Gastrocnemius medialis (tissue), 4 donors: Measurements from ENCODE around the gene TSEN2. TPM values are rescaled to one million over a fixed set of nuclear protein-coding genes. Genes with fewer than 3 reads are reported as not detected.
"Not testable (repeated sequence)": the region's sequence is repeated elsewhere in the genome, so short reads cannot be mapped to it uniquely, and the experiment has no call there.

Experiments
- ATAC-seq, 2 donors: fragments of 150-250 bp; one replicate each; pipeline ENCODE4 v1.9.1; 2016
- DNase-seq, 2 donors: peaks; one replicate each; pipeline ENCODE4 v3.0.0-alpha.2; 2019
- H3K27ac ChIP-seq, 4 donors: fragments of 200-600 bp; sonication (generic); 1 replicate in 1 of 4; 2 replicates in 3 of 4; pipeline ENCODE4 v1.5.1; 2016 to 2018; ENCODE audit warnings: mild to moderate bottlenecking in 2 of 4, moderate library complexity in 1 of 4
- H3K27me3 ChIP-seq, 3 donors: fragments of 200-600 bp; sonication (generic) in 2 of 3; 1 replicate in 1 of 3; 2 replicates in 2 of 3; pipeline versions ENCODE4 v1.5.1 to v1.6.0; 2016 to 2019; ENCODE audit warnings: mild to moderate bottlenecking in 1 of 3, moderate library complexity in 1 of 3
- H3K36me3 ChIP-seq, 2 donors: fragments of 200-600 bp; sonication (generic) in 1 of 2; one replicate each; pipeline ENCODE4 v1.5.1; 2017 to 2018
- H3K4me1 ChIP-seq, 2 donors: fragments of 200-600 bp; sonication (generic) in 1 of 2; one replicate each; pipeline ENCODE4 v1.5.1; 2016 to 2017; ENCODE audit warnings: mild to moderate bottlenecking in 2 of 2
- H3K4me3 ChIP-seq, 4 donors: fragments of 200-600 bp; sonication (generic) in 3 of 4; 1 replicate in 1 of 4; 2 replicates in 3 of 4; pipeline ENCODE4 v1.5.1; 2016 to 2019; ENCODE audit warnings: mild to moderate bottlenecking in 2 of 4
- H3K9me3 ChIP-seq, 3 donors: fragments of 200-600 bp; sonication (generic) in 2 of 3; 1 replicate in 1 of 3; 2 replicates in 2 of 3; pipeline ENCODE4 v1.5.1; 2016 to 2019
- POLR2A ChIP-seq, 2 donors: fragments of 450-650 bp; IDR thresholded peaks; one replicate each; pipeline ENCODE4 v1.6.1; 2017; ENCODE audit warnings: antibody characterized with exemption in 2 of 2, mild to moderate bottlenecking in 2 of 2, moderate library complexity in 2 of 2
- in situ Hi-C, 4 donors: fragments of 200-750 bp; cut with MboI; loops; one replicate each; pipeline versions ENCODE4 v1.15.0 to v1.8.0; 2017; ENCODE audit warnings: low sequenced_read_pairs in 4 of 4
- intact Hi-C: fragments of 100-400 bp; cut with DNase I; formaldehyde crosslinking; loops from one replicate; pipeline ENCODE4 v1.15.1; 2023; ENCODE audit warnings: low total_unique reads
- total RNA-seq, 4 donors: library from RNA; depleted of rRNA; stranded (reverse); fragments of >200 nt; gene quantifications; one replicate each; pipeline versions ENCODE4 v1.1.0 to v1.2.3, GENCODE V29; 2016
- TF ChIP-seq, protein P1 (sequence below), 5 experiments: fragments of 450-650 bp in 3 of 5; fragments of 200-600 bp in 2 of 5; sonication (generic) in 2 of 5; IDR thresholded peaks in 4 of 5; conservative IDR thresholded peaks in 1 of 5; 1 replicate in 4 of 5; 2 replicates in 1 of 5; pipeline ENCODE4 v1.5.1; 2016 to 2019; ENCODE audit warnings: antibody characterized with exemption in 5 of 5, mild to moderate bottlenecking in 3 of 5, moderate library complexity in 3 of 5

Gene TSEN2
- total RNA-seq, 4 donors from 2014 or later = 10.7 to 19.5 (median 12.0) TPM

DNA sequence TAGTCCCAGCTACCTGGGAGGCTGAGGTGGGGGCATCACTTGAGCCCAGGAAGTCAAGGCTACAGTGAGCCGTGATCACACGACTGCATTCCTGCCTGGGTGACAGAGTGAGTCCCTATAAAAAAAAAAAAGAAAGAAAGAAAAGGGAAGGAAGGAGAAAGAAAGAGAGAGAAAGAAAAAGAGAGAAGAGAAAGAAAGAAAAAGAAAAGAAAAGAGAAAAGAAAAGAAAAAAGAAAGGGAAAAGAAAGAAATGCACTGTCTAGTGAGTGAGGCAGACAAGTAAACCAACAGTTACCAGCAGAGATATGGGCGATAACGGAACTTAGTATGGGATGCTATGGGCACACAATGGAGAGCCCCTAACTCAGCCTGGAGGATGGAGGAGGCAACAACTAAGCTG lies 37.2 kb upstream of the TSEN2 start:
- Histone ChIP-seq H3K9me3 (no peaks in the 10 kb centered on the region), H3K4me3 (no peak overlapping the region), H3K27me3 (peaks cover 0 to 14% (median 13%) of the 10 kb centered on the region in 3 donors), H3K36me3 (no peaks in the 10 kb centered on the region), H3K27ac (no peak overlapping the region), H3K4me1 (peaks cover 0 to 7% of the 10 kb centered on the region in 2 donors)
- TF ChIP-seq, protein P1, sequence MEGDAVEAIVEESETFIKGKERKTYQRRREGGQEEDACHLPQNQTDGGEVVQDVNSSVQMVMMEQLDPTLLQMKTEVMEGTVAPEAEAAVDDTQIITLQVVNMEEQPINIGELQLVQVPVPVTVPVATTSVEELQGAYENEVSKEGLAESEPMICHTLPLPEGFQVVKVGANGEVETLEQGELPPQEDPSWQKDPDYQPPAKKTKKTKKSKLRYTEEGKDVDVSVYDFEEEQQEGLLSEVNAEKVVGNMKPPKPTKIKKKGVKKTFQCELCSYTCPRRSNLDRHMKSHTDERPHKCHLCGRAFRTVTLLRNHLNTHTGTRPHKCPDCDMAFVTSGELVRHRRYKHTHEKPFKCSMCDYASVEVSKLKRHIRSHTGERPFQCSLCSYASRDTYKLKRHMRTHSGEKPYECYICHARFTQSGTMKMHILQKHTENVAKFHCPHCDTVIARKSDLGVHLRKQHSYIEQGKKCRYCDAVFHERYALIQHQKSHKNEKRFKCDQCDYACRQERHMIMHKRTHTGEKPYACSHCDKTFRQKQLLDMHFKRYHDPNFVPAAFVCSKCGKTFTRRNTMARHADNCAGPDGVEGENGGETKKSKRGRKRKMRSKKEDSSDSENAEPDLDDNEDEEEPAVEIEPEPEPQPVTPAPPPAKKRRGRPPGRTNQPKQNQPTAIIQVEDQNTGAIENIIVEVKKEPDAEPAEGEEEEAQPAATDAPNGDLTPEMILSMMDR (IDR thresholded peaks at IDR 0.05 in 4 of 5, conservative IDR thresholded peaks at IDR 0.05 in 1 of 5) = no peak
- no peak for TF ChIP-seq POLR2A (IDR thresholded peaks at IDR 0.05)
- DNase-seq = no peak
- intact Hi-C loops (no loop called here), in situ Hi-C loops (no loop called here)
- no peak for ATAC-seq

DNA sequence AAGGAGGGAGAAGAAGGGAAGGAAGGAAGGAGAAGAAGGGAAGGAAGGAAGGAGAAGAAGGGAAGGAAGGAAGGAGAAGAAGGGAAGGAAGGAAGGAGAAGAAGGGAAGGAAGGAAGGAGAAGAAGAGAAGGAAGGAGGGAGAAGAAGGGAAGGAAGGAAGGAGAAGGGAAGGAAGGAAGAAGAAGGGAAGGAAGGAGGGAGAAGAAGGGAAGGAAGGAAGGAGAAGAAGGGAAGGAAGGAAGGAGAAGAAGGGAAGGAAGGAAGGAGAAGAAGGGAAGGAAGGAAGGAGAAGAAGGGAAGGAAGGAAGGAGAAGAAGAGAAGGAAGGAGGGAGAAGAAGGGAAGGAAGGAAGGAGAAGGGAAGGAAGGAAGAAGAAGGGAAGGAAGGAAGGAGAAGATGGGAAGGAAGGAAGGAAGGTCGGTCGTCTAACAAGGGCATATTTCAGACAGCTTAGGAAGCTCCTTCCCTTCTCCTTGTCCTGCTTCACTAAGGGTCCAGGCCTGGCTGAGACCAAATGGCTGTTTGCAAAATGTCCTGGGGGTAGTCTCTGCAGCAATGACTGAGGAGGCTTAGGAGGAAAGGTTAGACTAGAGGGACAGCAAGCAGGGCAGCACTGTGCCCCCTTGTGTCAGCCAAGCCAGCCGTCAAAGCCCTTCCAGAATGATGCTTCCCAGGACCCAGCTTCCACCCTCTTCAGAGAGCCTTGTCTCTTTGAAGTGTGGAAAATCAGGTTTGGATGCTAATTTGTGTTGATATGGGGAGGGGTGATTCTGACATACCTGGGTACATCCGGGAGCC lies 35.7 kb upstream of the TSEN2 start:
- DNase-seq, H3K4me3 ChIP-seq, H3K9me3 ChIP-seq, ATAC-seq, H3K36me3 ChIP-seq, in situ Hi-C loops, H3K4me1 ChIP-seq, intact Hi-C loops, H3K27ac ChIP-seq: not testable (repeated sequence)
- peaks cover 0 to 11% (median 2%) of the 10 kb centered on the region in 3 donors for H3K27me3 ChIP-seq

DNA sequence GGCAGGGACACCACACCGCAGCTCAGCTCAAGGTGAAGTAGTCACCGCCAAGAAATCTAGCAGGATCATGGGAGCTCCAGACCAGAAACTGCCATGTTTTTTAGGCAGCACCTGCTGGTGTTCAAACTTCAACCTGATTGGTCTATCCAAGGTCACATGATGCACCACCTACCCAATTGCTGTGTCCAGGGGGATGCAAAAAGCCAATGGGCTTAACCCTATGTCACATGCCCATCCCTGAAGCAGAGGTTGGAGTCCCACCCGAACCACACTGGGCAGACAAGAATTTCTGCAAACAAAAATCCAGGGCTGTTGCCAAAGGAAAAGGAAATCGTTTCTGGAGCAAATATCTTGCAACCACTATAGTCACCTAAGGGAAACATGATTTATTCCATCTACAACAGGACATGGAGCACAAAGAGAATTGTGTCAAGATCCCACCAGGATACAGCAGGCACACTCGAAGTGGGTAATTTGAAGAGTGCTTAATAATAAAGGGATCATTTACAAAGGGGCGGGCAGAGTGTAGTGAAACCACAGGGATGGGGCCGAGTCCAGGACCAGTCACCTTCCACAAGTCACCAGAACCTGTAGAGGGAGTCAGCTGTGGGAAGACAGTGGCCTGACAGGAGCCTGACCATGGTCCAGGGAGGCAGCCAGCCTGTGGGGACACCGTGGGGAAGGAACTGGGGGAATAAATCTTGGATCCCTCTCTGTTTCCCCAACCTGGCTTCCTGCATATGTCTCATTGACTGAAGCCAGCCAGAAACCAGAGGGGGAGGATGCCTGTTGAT lies 34.2 kb upstream of the TSEN2 start:
- Histone ChIP-seq H3K36me3 (no peaks in the 10 kb centered on the region), H3K9me3 (no peaks in the 10 kb centered on the region), H3K4me3 (no peak overlapping the region), H3K4me1 (no peaks in the 10 kb centered on the region), H3K27ac (no peak overlapping the region), H3K27me3 (no peaks in the 10 kb centered on the region)
- in situ Hi-C loops = no loop called here
- intact Hi-C loops = no loop called here
- TF ChIP-seq, protein P1 (IDR thresholded peaks at IDR 0.05 in 4 of 5, conservative IDR thresholded peaks at IDR 0.05 in 1 of 5) = no peak
- TF ChIP-seq POLR2A (IDR thresholded peaks at IDR 0.05) = no peak
- DNase-seq (no peak), ATAC-seq (no peak)

DNA sequence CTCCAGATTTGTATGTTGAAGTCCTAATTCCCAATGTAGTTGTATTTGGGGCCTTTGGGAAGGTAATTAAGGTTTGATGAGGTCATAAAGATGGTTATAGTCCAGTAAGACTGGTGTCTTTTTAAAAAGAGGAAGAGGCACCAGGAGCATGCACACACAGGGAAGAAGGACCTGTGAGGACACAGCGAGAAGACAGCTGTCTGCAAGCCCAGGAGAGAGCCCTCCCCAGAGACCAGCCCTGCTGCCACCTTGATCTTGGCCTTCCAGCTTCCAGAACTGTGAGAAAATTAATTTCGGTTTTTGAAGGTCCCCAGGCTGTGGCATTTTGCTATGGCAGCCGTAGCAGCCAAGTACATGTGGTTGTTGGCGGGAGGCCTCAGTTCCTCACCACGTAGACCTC lies 32.8 kb upstream of the TSEN2 start:
- no peak overlapping the region for H3K4me3 ChIP-seq
- DNase-seq = no peak
- no peak for ATAC-seq
- intact Hi-C loops (no loop called here), in situ Hi-C loops (no loop called here)
- H3K4me1 ChIP-seq = no peaks in the 10 kb centered on the region
- TF ChIP-seq POLR2A (IDR thresholded peaks at IDR 0.05) = no peak
- TF ChIP-seq, protein P1 (IDR thresholded peaks at IDR 0.05 in 4 of 5, conservative IDR thresholded peaks at IDR 0.05 in 1 of 5) = no peak
- H3K27me3 ChIP-seq = no peaks in the 10 kb centered on the region
- H3K36me3 ChIP-seq = no peaks in the 10 kb centered on the region
- no peak overlapping the region for H3K27ac ChIP-seq
- H3K9me3 ChIP-seq = no peaks in the 10 kb centered on the region

DNA sequence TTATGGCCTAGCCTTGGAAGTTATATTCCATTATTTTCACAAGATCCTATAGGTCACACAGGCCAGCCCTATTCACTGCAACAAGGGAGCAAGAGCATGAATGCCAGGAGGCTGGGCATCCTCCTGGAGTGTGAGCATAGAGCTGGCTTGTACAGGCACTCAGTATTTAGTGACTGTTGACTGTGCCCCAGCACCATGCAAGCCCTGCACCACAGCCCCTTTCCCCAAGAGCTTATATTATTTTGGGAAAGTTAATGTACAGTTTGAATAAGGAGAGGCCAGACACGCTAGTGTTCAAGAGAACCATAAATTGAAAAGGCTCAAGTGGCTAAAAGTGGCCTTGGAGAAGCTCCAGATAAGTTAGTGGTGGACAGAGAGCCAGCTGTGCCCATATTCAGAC lies 32.3 kb upstream of the TSEN2 start:
- ATAC-seq = no peak
- intact Hi-C loops = no loop called here
- no peaks in the 10 kb centered on the region for H3K27me3 ChIP-seq
- TF ChIP-seq POLR2A (IDR thresholded peaks at IDR 0.05) = no peak
- TF ChIP-seq, protein P1 (IDR thresholded peaks at IDR 0.05 in 4 of 5, conservative IDR thresholded peaks at IDR 0.05 in 1 of 5) = no peak
- H3K27ac ChIP-seq = no peak overlapping the region
- no peaks in the 10 kb centered on the region for H3K36me3 ChIP-seq
- no peak overlapping the region for H3K4me3 ChIP-seq
- no peak for DNase-seq
- no peaks in the 10 kb centered on the region for H3K9me3 ChIP-seq
- in situ Hi-C loops = no loop called here
- no peaks in the 10 kb centered on the region for H3K4me1 ChIP-seq
